Activated naive CD4-positive, alpha-beta T cell (primary cell): Measurements from ENCODE around the gene TMEM219.

Experiments
- DNase-seq, 4 experiments: peaks; one replicate each; lab custom pipeline; 2025; lab: John Stamatoyannopoulos, UW

TMEM219 gene

GRCh38 chr16:29995324-29995910 is 33.5 kb downstream of the TMEM219 start, which contains the start of gene HIRIP3:
Gene HIRIP3, minus strand, starts transcription at chr16:29995617. Its CDS starts 12 bp downstream, at chr16:29995605.
- DNase-seq: peak; percentile 65 to 80 (median 74)

GRCh38 chr16:29995911-29996765 is 34.3 kb downstream of the TMEM219 start, which contains the start of gene INO80E:
Gene INO80E, plus strand, starts transcription at chr16:29996241. Its CDS starts 70 bp downstream, at chr16:29996311.
- peak; percentile 96 to 99 (median 97) for DNase-seq

- no peak for DNase-seq
Measured at GRCh38 chr16:29996766-29997250, 34.9 kb downstream of the TMEM219 start.

GRCh38 chr16:29999605-30000004 is 37.7 kb downstream of the TMEM219 start:
- DNase-seq: no peak

- DNase-seq: no peak
Measured at GRCh38 chr16:30000735-30001631, 39.1 kb downstream of the TMEM219 start.

GRCh38 chr16:30002614-30003346 is 40.9 kb downstream of the TMEM219 start:
- no peak for DNase-seq

- no peak for DNase-seq
Measured at GRCh38 chr16:30003670-30004423, 42.0 kb downstream of the TMEM219 start.

GRCh38 chr16:30004424-30004776 is 42.5 kb downstream of the TMEM219 start:
- DNase-seq: no peak

GRCh38 chr16:30004811-30005242 is 42.9 kb downstream of the TMEM219 start:
- no peak for DNase-seq

GRCh38 chr16:30005341-30006094 is 43.6 kb downstream of the TMEM219 start:
- DNase-seq: peak in 1 of 4 experiments; percentile 32

GRCh38 chr16:30006095-30006473 is 44.2 kb downstream of the TMEM219 start:
- DNase-seq: no peak

- DNase-seq: no peak
Measured at GRCh38 chr16:30006659-30007377, 44.9 kb downstream of the TMEM219 start.

GRCh38 chr16:30007378-30007895 is 45.6 kb downstream of the TMEM219 start:
- DNase-seq: no peak

GRCh38 chr16:30009085-30009862 is 47.4 kb downstream of the TMEM219 start:
- no peak for DNase-seq

- DNase-seq: no peak
Measured at GRCh38 chr16:30009990-30010843, 48.3 kb downstream of the TMEM219 start.

GRCh38 chr16:30010844-30011713 is 49.2 kb downstream of the TMEM219 start, which contains the start of gene DOC2A:
Gene DOC2A, minus strand, starts transcription at chr16:30011027. Its CDS starts 805 bp downstream, at chr16:30010222.
- DNase-seq: peak in 3 of 4 experiments; percentile 10 to 40 (median 26)
